CD14-positive monocyte (primary cell): ENCODE results near the gene SOD1. TPM values are rescaled to one million over a fixed set of nuclear protein-coding genes. Genes with fewer than 3 reads are reported as not detected.
"Not testable (repeated sequence)": the region's sequence is repeated elsewhere in the genome, so short reads cannot be mapped to it uniquely, and the experiment has no call there.

Experiments used
- DNase-seq, 3 donors: peaks; one replicate each; pipeline ENCODE4 v3.0.0-alpha.2; 2011 to 2022
- H2AFZ ChIP-seq: 2 replicates; pipeline ENCODE4 v1.6.0; 2012; ENCODE audit warnings: mild to moderate bottlenecking, low read depth, low read length, inconsistent platforms; ENCODE audit not compliant: insufficient read depth, poor library complexity, severe bottlenecking
- H3K27ac ChIP-seq, 2 donors: 1 replicate in 1 of 2; 2 replicates in 1 of 2; pipeline ENCODE4 v1.5.1; 2012 to 2013; ENCODE audit warnings: low read length in 2 of 2, control low read depth in 1 of 2, inconsistent platforms in 1 of 2, low read depth in 1 of 2, mild to moderate bottlenecking in 1 of 2
- H3K27me3 ChIP-seq, 2 donors: one replicate each; pipeline versions ENCODE4 v1.6.0 to v1.6.1; 2011 to 2013; ENCODE audit warnings: low read length in 2 of 2; ENCODE audit not compliant: control insufficient read depth in 2 of 2, insufficient read depth in 2 of 2
- H3K36me3 ChIP-seq, 2 donors: replicated peaks in 1 of 2; 1 replicate in 1 of 2; 2 replicates in 1 of 2; pipeline versions ENCODE4 v1.5.1 to v1.6.1; 2012 to 2013; ENCODE audit warnings: low read length in 2 of 2, control low read depth in 1 of 2, inconsistent platforms in 1 of 2, mild to moderate bottlenecking in 1 of 2; ENCODE audit not compliant: insufficient read depth in 2 of 2, control insufficient read depth in 1 of 2
- H3K4me1 ChIP-seq, 2 donors: 1 replicate in 1 of 2; 2 replicates in 1 of 2; pipeline versions ENCODE4 v1.5.1 to v1.6.1; 2012 to 2013; ENCODE audit warnings: low read length in 2 of 2, control low read depth in 1 of 2, inconsistent platforms in 1 of 2, mild to moderate bottlenecking in 1 of 2, moderate library complexity in 1 of 2; ENCODE audit not compliant: insufficient read depth in 2 of 2, control insufficient read depth in 1 of 2
- H3K4me2 ChIP-seq: replicated peaks from 2 replicates; pipeline ENCODE3; 2012; ENCODE audit warnings: low read length, moderate library complexity, mild to moderate bottlenecking; ENCODE audit not compliant: poor library complexity, severe bottlenecking; ENCODE audit errors: extremely low read depth
- H3K4me3 ChIP-seq, 3 experiments: fragments of 200-600 bp in 1 of 3; sonication (generic) in 1 of 3; replicated peaks in 1 of 3; 1 replicate in 2 of 3; 2 replicates in 1 of 3; pipeline ENCODE4 v1.5.1; 2011 to 2013; ENCODE audit warnings: low read length in 3 of 3, mild to moderate bottlenecking in 3 of 3, control low read depth in 2 of 3, low read depth in 2 of 3, inconsistent platforms in 1 of 3, moderate library complexity in 1 of 3
- H3K79me2 ChIP-seq: 2 replicates; pipeline ENCODE4 v1.6.0; 2012; ENCODE audit warnings: mild to moderate bottlenecking, control low read depth, inconsistent platforms, low read length, moderate library complexity; ENCODE audit not compliant: insufficient read depth
- H3K9ac ChIP-seq: 2 replicates; pipeline ENCODE4 v1.6.0; 2017; ENCODE audit warnings: low read length, mild to moderate bottlenecking; ENCODE audit not compliant: insufficient read depth, poor library complexity, severe bottlenecking
- H3K9me3 ChIP-seq, 2 donors: replicated peaks in 1 of 2; 1 replicate in 1 of 2; 2 replicates in 1 of 2; pipeline versions ENCODE4 v1.5.1 to v1.6.1; 2012 to 2013; ENCODE audit warnings: low read length in 2 of 2, control low read depth in 1 of 2; ENCODE audit not compliant: control insufficient read depth in 1 of 2, insufficient read depth in 1 of 2
- H4K20me1 ChIP-seq: 2 replicates; pipeline ENCODE4 v1.6.0; 2012; ENCODE audit warnings: mild to moderate bottlenecking, low read length, control low read depth, moderate library complexity; ENCODE audit not compliant: insufficient read depth
- H3K27ac Mint-ChIP-seq, 7 donors: one replicate each; pipeline ENCODE4 v1.8.0; 2020; ENCODE audit warnings: mild to moderate bottlenecking in 7 of 7, mixed read lengths in 7 of 7, moderate library complexity in 6 of 7, inconsistent platforms in 2 of 7
- H3K27me3 Mint-ChIP-seq, 3 donors: one replicate each; pipeline ENCODE4 v1.8.0; 2021 to 2022; ENCODE audit warnings: low read depth in 3 of 3, mild to moderate bottlenecking in 3 of 3, mixed read lengths in 3 of 3, moderate library complexity in 3 of 3, inconsistent platforms in 1 of 3
- H3K36me3 Mint-ChIP-seq, 2 donors: one replicate each; pipeline ENCODE4 v1.8.0; 2020; ENCODE audit warnings: mixed read lengths in 2 of 2, inconsistent platforms in 1 of 2, mild to moderate bottlenecking in 1 of 2
- H3K4me1 Mint-ChIP-seq: one replicate; pipeline ENCODE4 v1.8.0; 2020; ENCODE audit warnings: mild to moderate bottlenecking, mixed read lengths
- H3K4me3 Mint-ChIP-seq, 2 donors: one replicate each; pipeline ENCODE4 v1.8.0; 2020; ENCODE audit warnings: mild to moderate bottlenecking in 2 of 2, mixed read lengths in 2 of 2, moderate library complexity in 1 of 2
- H3K9me3 Mint-ChIP-seq, 7 donors: one replicate each; pipeline ENCODE4 v1.8.0; 2020 to 2022; ENCODE audit warnings: mixed read lengths in 7 of 7, mild to moderate bottlenecking in 6 of 7, moderate library complexity in 6 of 7, inconsistent platforms in 2 of 7
- WGBS: methylation state at CpG from one replicate; pipeline ENCODE4 v1.1.5; 2013; ENCODE audit warnings: missing lambda C conversion rate; ENCODE audit not compliant: insufficient coverage; 5-methylcytosine and 5-hydroxymethylcytosine counted together
- intact Hi-C, 2 donors: fragments of 100-400 bp; cut with micrococcal nuclease; formaldehyde crosslinking; loops; one replicate each; pipeline versions ENCODE4 v1.15.0 to v1.15.1; 2023
- polyA plus RNA-seq, 3 donors: library from polyadenylated mRNA; depleted of rRNA in 1 of 3; unstranded in 2 of 3; stranded (reverse) in 1 of 3; fragments of 300-500 nt in 2 of 3; fragments of >200 nt in 1 of 3; fragmentation: Illumina TruSeq in 2 of 3; gene quantifications; 1 replicate in 2 of 3; 2 replicates in 1 of 3; pipeline ENCODE4 v1.2.3, GENCODE V29; 2012 to 2021
- TF ChIP-seq, protein P1 (sequence below): fragments of 200-600 bp; IDR thresholded peaks from one replicate; pipeline ENCODE4 v1.8.0; 2022; ENCODE audit warnings: antibody characterized with exemption, mild to moderate bottlenecking

The SOD1 gene
- polyA plus RNA-seq, 3 donors = 79.6 to 174 (median 157) TPM

- TF ChIP-seq, protein P1, sequence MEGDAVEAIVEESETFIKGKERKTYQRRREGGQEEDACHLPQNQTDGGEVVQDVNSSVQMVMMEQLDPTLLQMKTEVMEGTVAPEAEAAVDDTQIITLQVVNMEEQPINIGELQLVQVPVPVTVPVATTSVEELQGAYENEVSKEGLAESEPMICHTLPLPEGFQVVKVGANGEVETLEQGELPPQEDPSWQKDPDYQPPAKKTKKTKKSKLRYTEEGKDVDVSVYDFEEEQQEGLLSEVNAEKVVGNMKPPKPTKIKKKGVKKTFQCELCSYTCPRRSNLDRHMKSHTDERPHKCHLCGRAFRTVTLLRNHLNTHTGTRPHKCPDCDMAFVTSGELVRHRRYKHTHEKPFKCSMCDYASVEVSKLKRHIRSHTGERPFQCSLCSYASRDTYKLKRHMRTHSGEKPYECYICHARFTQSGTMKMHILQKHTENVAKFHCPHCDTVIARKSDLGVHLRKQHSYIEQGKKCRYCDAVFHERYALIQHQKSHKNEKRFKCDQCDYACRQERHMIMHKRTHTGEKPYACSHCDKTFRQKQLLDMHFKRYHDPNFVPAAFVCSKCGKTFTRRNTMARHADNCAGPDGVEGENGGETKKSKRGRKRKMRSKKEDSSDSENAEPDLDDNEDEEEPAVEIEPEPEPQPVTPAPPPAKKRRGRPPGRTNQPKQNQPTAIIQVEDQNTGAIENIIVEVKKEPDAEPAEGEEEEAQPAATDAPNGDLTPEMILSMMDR = no peak
- H3K27ac Mint-ChIP-seq = no peak overlapping the region
- no peaks in the 10 kb centered on the region for H3K27me3 ChIP-seq
- no peaks in the 10 kb centered on the region for H3K36me3 ChIP-seq
- no peaks in the 10 kb centered on the region for H3K79me2 ChIP-seq
- DNase-seq = no peak
- no peaks in the 10 kb centered on the region for H3K4me1 ChIP-seq
- intact Hi-C loops = no loop called here
- H3K4me2 ChIP-seq = no peak overlapping the region
- peaks cover 0 to 5% (median 2%) of the 10 kb centered on the region in 3 donors for H3K27me3 Mint-ChIP-seq
- H3K36me3 Mint-ChIP-seq = no peaks in the 10 kb centered on the region
- no peaks in the 10 kb centered on the region for H3K4me1 Mint-ChIP-seq
- H2AFZ ChIP-seq = no peak overlapping the region
- peaks cover 0 to 15% (median 5%) of the 10 kb centered on the region in 7 donors for H3K9me3 Mint-ChIP-seq
- H3K4me3 ChIP-seq = no peak overlapping the region
- no peak overlapping the region for H3K4me3 Mint-ChIP-seq
- WGBS = 100% methylated on average over 1 of the region's 3 CpGs
- no peak overlapping the region for H3K27ac ChIP-seq
- no peaks in the 10 kb centered on the region for H3K9me3 ChIP-seq
- H3K9ac ChIP-seq = no peak overlapping the region
- H4K20me1 ChIP-seq = no peaks in the 10 kb centered on the region
These were observed 11.8 kb upstream of the SOD1 start for GRCh38 chr21:31647650-31648049.

DNA sequence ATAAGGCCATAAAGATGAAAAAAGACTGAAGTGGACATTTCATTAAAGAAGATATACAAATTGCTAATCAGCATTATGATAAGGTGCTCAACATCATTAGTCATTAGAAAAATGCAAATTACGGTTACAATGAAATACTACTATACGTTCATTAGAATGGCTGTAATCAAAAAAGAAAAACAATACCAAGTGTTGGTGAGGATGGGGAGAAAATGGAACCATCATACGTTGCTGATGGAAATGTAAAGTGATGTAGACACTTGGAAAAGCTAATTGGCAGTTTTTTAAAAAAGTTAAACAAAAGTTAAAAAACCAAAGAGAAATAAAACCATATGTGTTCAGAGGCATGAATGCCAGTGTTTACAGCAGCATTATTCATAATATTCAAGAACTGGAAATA, 8.6 kb upstream of the SOD1 start:
- peaks cover 9% of the 10 kb centered on the region for H3K4me1 Mint-ChIP-seq
- H3K27ac Mint-ChIP-seq = no peak overlapping the region
- Histone ChIP-seq H3K9me3 (no peaks in the 10 kb centered on the region), H3K4me3 (no peak overlapping the region), H4K20me1 (no peaks in the 10 kb centered on the region), H2AFZ (no peak overlapping the region), H3K36me3 (no peaks in the 10 kb centered on the region), H3K27me3 (no peaks in the 10 kb centered on the region), H3K9ac (no peak overlapping the region), H3K79me2 (no peaks in the 10 kb centered on the region), H3K27ac (no peak overlapping the region), H3K4me2 (no peak overlapping the region), H3K4me1 (no peaks in the 10 kb centered on the region)
- H3K4me3 Mint-ChIP-seq = no peak overlapping the region
- H3K9me3 Mint-ChIP-seq = peaks cover 0 to 22% (median 5%) of the 10 kb centered on the region in 7 donors
- no peak for DNase-seq
- H3K27me3 Mint-ChIP-seq = peaks cover 7 to 9% (median 7%) of the 10 kb centered on the region in 3 donors
- TF ChIP-seq, protein P1 = no peak
- no peaks in the 10 kb centered on the region for H3K36me3 Mint-ChIP-seq
- WGBS = no CpG with 5 or more reads among the region's 3 CpGs
- intact Hi-C loops = no loop called here

DNA sequence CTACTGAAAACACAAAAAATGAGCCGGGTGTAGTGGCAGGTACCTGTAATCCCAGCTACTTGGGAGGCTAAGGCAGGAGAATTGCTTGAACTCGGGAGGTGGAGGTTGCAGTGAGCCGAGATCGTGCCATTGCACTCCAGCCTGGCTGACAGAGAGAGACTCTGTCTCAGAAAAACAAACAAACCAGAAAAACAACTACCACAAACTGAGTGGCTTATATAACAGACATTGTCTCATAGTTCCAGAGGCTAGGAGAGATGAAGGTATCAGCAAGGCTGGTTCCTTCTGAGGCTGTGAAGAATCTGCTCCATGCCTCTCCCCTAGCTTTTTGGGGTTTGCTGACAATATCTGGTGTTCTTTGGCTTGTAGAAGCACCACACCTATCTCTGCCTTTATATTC, 8.0 kb upstream of the SOD1 start:
- intact Hi-C loops, H3K36me3 Mint-ChIP-seq, DNase-seq: not testable (repeated sequence)

More for the DNA sequence above, 8.0 kb upstream of the SOD1 start:
- H3K27me3 Mint-ChIP-seq, H3K79me2 ChIP-seq, H3K27ac Mint-ChIP-seq, H4K20me1 ChIP-seq, H3K27ac ChIP-seq, H3K9ac ChIP-seq, H3K4me1 Mint-ChIP-seq, H2AFZ ChIP-seq, H3K4me3 ChIP-seq, H3K4me1 ChIP-seq, H3K9me3 ChIP-seq, H3K4me3 Mint-ChIP-seq, H3K27me3 ChIP-seq, H3K36me3 ChIP-seq, H3K4me2 ChIP-seq: not testable (repeated sequence)
- H3K9me3 Mint-ChIP-seq = peaks cover 0 to 19% (median 4%) of the 10 kb centered on the region in 7 donors
- no CpG with 5 or more reads among the region's 4 CpGs for WGBS
